ENCODE results near the gene ANO4. TPM values are rescaled to one million over a fixed set of nuclear protein-coding genes. Genes with fewer than 3 reads are reported as not detected.

The ANO4 gene
- total and polyA plus RNA-seq, 8 donors: 2.0 to 6.9 (median 4.7) TPM; not detected in 1

DNA sequence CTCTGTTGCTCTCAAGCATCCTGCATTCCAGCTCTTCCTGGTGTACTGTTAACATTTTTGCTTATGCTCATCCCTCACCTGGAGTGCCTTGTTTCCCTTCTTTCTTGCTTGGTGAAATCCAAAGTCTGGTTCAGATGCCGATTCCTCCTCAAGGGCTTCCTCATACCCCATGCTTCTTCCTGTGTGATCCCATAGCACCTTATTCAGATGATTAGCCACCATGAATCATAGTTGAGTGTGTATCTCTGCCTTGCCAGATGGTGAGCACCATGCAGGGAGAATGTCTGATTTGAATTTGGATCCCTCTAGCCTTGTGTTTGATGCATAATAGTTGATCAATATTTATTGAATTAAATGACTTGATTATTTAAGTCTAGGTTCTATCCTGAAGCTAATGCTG lies 39.4 kb upstream of the ANO4 start:
- TF ChIP-seq, protein P1, sequence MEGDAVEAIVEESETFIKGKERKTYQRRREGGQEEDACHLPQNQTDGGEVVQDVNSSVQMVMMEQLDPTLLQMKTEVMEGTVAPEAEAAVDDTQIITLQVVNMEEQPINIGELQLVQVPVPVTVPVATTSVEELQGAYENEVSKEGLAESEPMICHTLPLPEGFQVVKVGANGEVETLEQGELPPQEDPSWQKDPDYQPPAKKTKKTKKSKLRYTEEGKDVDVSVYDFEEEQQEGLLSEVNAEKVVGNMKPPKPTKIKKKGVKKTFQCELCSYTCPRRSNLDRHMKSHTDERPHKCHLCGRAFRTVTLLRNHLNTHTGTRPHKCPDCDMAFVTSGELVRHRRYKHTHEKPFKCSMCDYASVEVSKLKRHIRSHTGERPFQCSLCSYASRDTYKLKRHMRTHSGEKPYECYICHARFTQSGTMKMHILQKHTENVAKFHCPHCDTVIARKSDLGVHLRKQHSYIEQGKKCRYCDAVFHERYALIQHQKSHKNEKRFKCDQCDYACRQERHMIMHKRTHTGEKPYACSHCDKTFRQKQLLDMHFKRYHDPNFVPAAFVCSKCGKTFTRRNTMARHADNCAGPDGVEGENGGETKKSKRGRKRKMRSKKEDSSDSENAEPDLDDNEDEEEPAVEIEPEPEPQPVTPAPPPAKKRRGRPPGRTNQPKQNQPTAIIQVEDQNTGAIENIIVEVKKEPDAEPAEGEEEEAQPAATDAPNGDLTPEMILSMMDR (IDR thresholded peaks at IDR 0.05): no peak
- intact Hi-C loops (cut with DNase I): no loop called here
- Histone ChIP-seq H3K27ac (no peak overlapping the region), H3K9me3 (no peaks in the 10 kb centered on the region), H3K4me3 (no peak overlapping the region), H3K27me3 (no peaks in the 10 kb centered on the region), H3K4me1 (no peaks in the 10 kb centered on the region), H3K36me3 (no peaks in the 10 kb centered on the region)
- DNase-seq (no peak), ATAC-seq (no peak)

DNA sequence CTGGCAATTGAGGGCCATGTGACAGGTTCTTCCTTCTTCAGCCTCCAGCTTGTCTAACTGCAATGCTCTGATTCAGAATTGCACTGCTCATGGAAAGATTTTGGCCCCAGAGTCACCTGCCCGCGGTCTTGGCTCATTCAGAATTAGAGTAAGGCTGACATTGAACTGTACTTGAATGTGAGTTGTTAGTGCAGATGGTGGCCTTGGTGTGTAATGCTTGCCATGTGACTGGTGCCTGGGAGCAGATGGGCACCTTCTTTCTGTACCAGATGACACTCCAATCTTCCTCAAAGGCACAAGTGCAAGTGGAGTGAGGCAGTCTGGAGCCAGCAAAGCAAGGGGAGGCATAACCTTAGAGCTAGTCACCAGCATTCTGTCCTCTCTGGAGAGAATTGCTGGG lies 36.5 kb upstream of the ANO4 start:
- Histone ChIP-seq H3K27me3 (no peaks in the 10 kb centered on the region), H3K9me3 (no peaks in the 10 kb centered on the region), H3K4me1 (no peaks in the 10 kb centered on the region), H3K36me3 (no peaks in the 10 kb centered on the region), H3K27ac (no peak overlapping the region), H3K4me3 (no peak overlapping the region)
- no peak for ATAC-seq
- DNase-seq: no peak
- intact Hi-C loops (cut with DNase I): no loop called here
- TF ChIP-seq, protein P1 (IDR thresholded peaks at IDR 0.05): no peak

DNA sequence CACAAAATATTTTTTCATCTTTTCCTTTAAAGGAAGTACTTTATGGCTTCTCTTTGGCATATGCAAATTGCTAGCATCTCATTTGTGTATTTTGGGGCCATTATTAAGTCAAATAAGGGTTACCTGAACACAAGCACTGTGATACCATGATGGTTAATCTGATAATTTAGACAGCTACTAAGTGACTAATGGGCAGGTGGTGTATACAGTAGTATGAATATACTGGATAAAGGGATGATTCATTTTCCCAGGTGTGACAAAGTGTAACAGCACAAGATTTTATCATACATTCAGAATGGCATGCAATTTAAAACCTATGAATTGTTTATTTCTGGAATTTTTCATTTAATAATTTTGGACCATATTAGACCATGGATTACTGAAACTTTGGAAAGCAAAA lies 27.2 kb upstream of the ANO4 start:
- Histone ChIP-seq H3K27ac (no peak overlapping the region), H3K4me3 (no peak overlapping the region), H3K4me1 (no peaks in the 10 kb centered on the region), H3K36me3 (no peaks in the 10 kb centered on the region), H3K9me3 (no peaks in the 10 kb centered on the region), H3K27me3 (no peaks in the 10 kb centered on the region)
- TF ChIP-seq, protein P1 (IDR thresholded peaks at IDR 0.05): no peak
- ATAC-seq (no peak), DNase-seq (no peak)
- intact Hi-C loops (cut with DNase I): no loop called here

DNA sequence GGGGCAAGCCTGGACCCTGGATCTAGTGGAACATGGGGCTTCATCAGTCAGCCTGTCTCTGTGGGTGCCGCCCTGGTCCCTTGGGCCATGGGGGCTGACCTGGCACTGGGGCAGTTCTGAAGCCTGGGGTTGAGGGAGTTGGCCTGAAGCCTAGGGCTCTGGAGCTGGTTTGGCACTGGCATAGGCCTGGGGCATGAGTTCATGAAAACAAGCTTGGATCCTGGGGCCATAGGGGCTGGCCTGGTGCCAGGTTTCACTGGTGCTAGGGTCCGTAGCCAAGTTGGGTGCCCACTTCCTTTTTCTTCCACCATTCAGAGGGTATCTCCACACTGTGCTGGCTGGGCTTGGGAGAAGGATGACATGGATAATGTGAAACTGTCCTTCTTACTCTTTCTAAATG lies 26.6 kb upstream of the ANO4 start:
- TF ChIP-seq, protein P1 (IDR thresholded peaks at IDR 0.05): no peak
- Histone ChIP-seq H3K27me3 (no peaks in the 10 kb centered on the region), H3K4me1 (no peaks in the 10 kb centered on the region), H3K36me3 (no peaks in the 10 kb centered on the region), H3K9me3 (no peaks in the 10 kb centered on the region), H3K4me3 (no peak overlapping the region), H3K27ac (no peak overlapping the region)
- no peak for DNase-seq
- no peak for ATAC-seq
- intact Hi-C loops (cut with DNase I): no loop called here

DNA sequence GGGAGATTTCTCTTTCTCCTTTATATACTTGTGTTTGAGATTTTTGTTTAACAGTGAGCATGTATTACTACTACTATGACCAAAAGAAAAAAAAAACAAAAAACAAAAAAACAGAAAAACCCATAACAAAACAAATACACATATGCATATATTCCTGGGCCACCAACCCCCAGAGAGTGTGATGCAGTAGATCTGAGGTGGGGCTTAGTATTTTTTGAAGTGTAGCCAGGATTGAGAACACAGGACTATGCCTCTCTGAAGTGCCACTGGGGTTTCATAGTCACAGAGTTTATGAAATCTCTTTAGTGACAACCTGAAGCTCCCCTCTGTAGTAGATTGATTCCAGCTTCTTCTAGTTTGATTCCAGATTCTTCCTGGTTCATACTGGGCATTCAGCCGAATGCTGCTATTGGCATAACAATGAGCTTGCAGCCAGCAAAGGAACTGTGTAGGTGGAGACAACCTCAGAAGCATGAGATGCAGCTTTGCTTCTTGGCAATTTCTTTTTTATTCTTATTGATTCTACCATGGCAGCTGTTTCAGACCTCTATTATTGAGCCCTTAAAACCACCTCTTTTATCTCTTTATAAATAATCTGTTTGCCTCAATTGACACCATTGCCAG lies 15.5 kb upstream of the ANO4 start:
- Histone ChIP-seq H3K4me3 (no peak overlapping the region), H3K4me1 (no peaks in the 10 kb centered on the region), H3K9me3 (no peaks in the 10 kb centered on the region), H3K27ac (no peak overlapping the region), H3K36me3 (no peaks in the 10 kb centered on the region), H3K27me3 (peaks cover 0 to 5% of the 10 kb centered on the region in 2 donors)
- DNase-seq: no peak
- TF ChIP-seq, protein P1 (IDR thresholded peaks at IDR 0.05): no peak
- intact Hi-C loops (cut with DNase I): no loop called here
- no peak for ATAC-seq
